K562 (cell line): ENCODE results near the gene FAM149B1. TPM values are rescaled to one million over a fixed set of nuclear protein-coding genes. Genes with fewer than 3 reads are reported as not detected.
A peak's percentile ranks its signal among the peaks of the same experiment; 100 is the strongest.

ENCODE experiments used
- ATAC-seq: fragments of 200-7000 bp; cut with Tn5 transposase; 3 replicates; pipeline ENCODE4 v1.9.1; 2020; ENCODE audit warnings: moderate library complexity
- BruUV-seq: library from RNA; stranded (reverse); fragments of 400-500 nt; replicated peaks from 2 replicates; lab custom pipeline; 2021; lab: Mats Ljungman, UMichigan
- CTCF ChIA-PET: fragments of 300-600 bp; formaldehyde crosslinking; extraction: SDS; loops from one replicate; lab custom pipeline; 2021; ENCODE audit warnings: low intra/inter-chr PET ratio; lab: Yijun Ruan, JAX
- POLR2A ChIA-PET: fragments of 300-600, 350-650 bp; sonication (Branson Sonifier 250); formaldehyde crosslinking; extraction: SDS; loops from one replicate; lab custom pipeline; 2021; ENCODE audit warnings: antibody characterized with exemption, inconsistent platforms; lab: Yijun Ruan, JAX
- DNase-seq, 4 experiments: peaks; one replicate each; pipeline versions ENCODE4 v3.0.0 to v3.0.0-alpha.2; 2011 to 2018; ENCODE audit warnings: low spot score in 3 of 4, mixed read lengths in 3 of 4; ENCODE audit errors: extremely low read depth in 1 of 4
- FAIRE-seq: peaks from 2 replicates; lab custom pipeline; 2011; peaks lifted over from hg19 to GRCh38; lab: Jason Lieb, UNC
- H2AFZ ChIP-seq: 2 replicates; pipeline ENCODE4 v1.6.0; 2011; ENCODE audit warnings: low read depth, low read length, control low read depth, inconsistent platforms
- H3K27ac ChIP-seq: fragments of 200-600 bp; 3 replicates; pipeline ENCODE4 v1.8.0; 2011; ENCODE audit warnings: low read depth, mild to moderate bottlenecking, control low read depth, inconsistent platforms, low read length, moderate library complexity, mixed read lengths; ENCODE audit errors: extremely low read depth
- H3K27me3 ChIP-seq, 2 experiments: fragments of 300-600 bp in 1 of 2; 2 replicates in 1 of 2; 3 replicates in 1 of 2; pipeline versions ENCODE4 v1.6.0 to v1.8.0; 2011; ENCODE audit warnings: inconsistent platforms in 2 of 2, low read length in 2 of 2, mild to moderate bottlenecking in 1 of 2, mixed read lengths in 1 of 2, moderate library complexity in 1 of 2; ENCODE audit not compliant: control insufficient read depth in 2 of 2, insufficient read depth in 2 of 2
- H3K36me3 ChIP-seq: fragments of 300-600 bp; 3 replicates; pipeline ENCODE4 v1.8.0; 2011; ENCODE audit warnings: mild to moderate bottlenecking, low read length, inconsistent platforms; ENCODE audit not compliant: control insufficient read depth, insufficient read depth
- H3K4me1 ChIP-seq, 2 experiments: fragments of 200-600 bp in 1 of 2; replicated peaks in 1 of 2; 2 replicates in 1 of 2; 3 replicates in 1 of 2; pipeline versions ENCODE4 v1.5.1 to v1.8.0; 2011; ENCODE audit warnings: inconsistent platforms in 2 of 2, low read length in 2 of 2, mild to moderate bottlenecking in 1 of 2, mixed read lengths in 1 of 2, moderate library complexity in 1 of 2; ENCODE audit not compliant: control insufficient read depth in 2 of 2, insufficient read depth in 2 of 2
- H3K4me2 ChIP-seq: 2 replicates; pipeline ENCODE4 v1.6.1; 2011; ENCODE audit warnings: low read length, control low read depth, inconsistent platforms, mixed read lengths; ENCODE audit not compliant: insufficient read depth
- H3K4me3 ChIP-seq: fragments of 200-600 bp; sonication (generic), shearing (Covaris generic); 2 replicates; pipeline ENCODE4 v1.5.1; 2016; ENCODE audit warnings: control low read depth, inconsistent platforms
- H3K79me2 ChIP-seq: fragments of 200-600 bp; 3 replicates; pipeline ENCODE4 v1.8.0; 2011; ENCODE audit warnings: low read length, inconsistent platforms; ENCODE audit not compliant: control insufficient read depth, insufficient read depth
- H3K9ac ChIP-seq, 2 experiments: 2 replicates each; pipeline versions ENCODE4 v1.6.0 to v1.6.1; 2011; ENCODE audit warnings: low read depth in 2 of 2, low read length in 2 of 2, control low read depth in 1 of 2, inconsistent platforms in 1 of 2, mild to moderate bottlenecking in 1 of 2, mixed read lengths in 1 of 2; ENCODE audit not compliant: insufficient read depth in 1 of 2
- H3K9me1 ChIP-seq: one replicate; pipeline ENCODE4 v1.6.0; 2011; ENCODE audit warnings: inconsistent platforms, mild to moderate bottlenecking, low read length, moderate library complexity; ENCODE audit not compliant: control insufficient read depth, insufficient read depth
- H3K9me3 ChIP-seq: replicated peaks from 2 replicates; pipeline ENCODE4 v1.5.1; 2011; ENCODE audit warnings: low read depth, low read length, inconsistent platforms; ENCODE audit not compliant: control insufficient read depth, insufficient read depth
- H4K20me1 ChIP-seq: replicated peaks from 2 replicates; pipeline ENCODE4 v1.6.1; 2011; ENCODE audit warnings: low read length, inconsistent platforms, mixed read lengths; ENCODE audit not compliant: control insufficient read depth, insufficient read depth
- CBX8 ChIP-seq: fragments of 200-600 bp; sonication (generic); IDR thresholded peaks from 2 replicates; pipeline ENCODE4 v1.6.1; 2012; ENCODE audit warnings: borderline replicate concordance, mixed run types, low read depth, mild to moderate bottlenecking, moderate library complexity, mixed read lengths, low read length, control low read depth, inconsistent platforms; ENCODE audit not compliant: poor library complexity, severe bottlenecking; ENCODE audit errors: extremely low read depth
- CREB1 ChIP-seq, 2 experiments: sonication (generic) in 1 of 2; formaldehyde crosslinking in 1 of 2; IDR thresholded peaks; 2 replicates each; pipeline versions ENCODE4 v1.6.1 to v1.8.0; 2012 to 2022; ENCODE audit warnings: inconsistent platforms in 1 of 2, mild to moderate bottlenecking in 1 of 2, missing genetic modification reagents in 1 of 2, moderate library complexity in 1 of 2
- ERF ChIP-seq: fragments of 450-650 bp; formaldehyde crosslinking; IDR thresholded peaks from 2 replicates; pipeline ENCODE4 v1.4.0; 2020; ENCODE audit warnings: mild to moderate bottlenecking, mixed read lengths
- GTF2E2 ChIP-seq: fragments of 200-800 bp; sonication (Bioruptor generic); IDR thresholded peaks from 2 replicates; pipeline ENCODE4 v1.6.1; 2016; ENCODE audit warnings: missing genetic modification characterization, missing compliant biosample characterization
- HBP1 ChIP-seq: fragments of 450-650 bp; formaldehyde crosslinking; IDR thresholded peaks from 2 replicates; pipeline ENCODE4 v1.4.0; 2022; ENCODE audit warnings: missing genetic modification characterization
- KAT7 ChIP-seq: sonication (generic); formaldehyde crosslinking; IDR thresholded peaks from 2 replicates; pipeline ENCODE4 v1.8.0; 2022; ENCODE audit warnings: missing genetic modification reagents, mild to moderate bottlenecking, borderline replicate concordance
- KDM2B ChIP-seq: fragments of 250-450 bp; sonication (Bioruptor Pico); IDR thresholded peaks from 2 replicates; pipeline ENCODE4 v1.8.0; 2021; ENCODE audit warnings: mild to moderate bottlenecking, moderate library complexity
- NCOA6 ChIP-seq: fragments of 450-650 bp; IDR thresholded peaks from 2 replicates; pipeline ENCODE4 v1.6.1; 2017; ENCODE audit warnings: mild to moderate bottlenecking
- NFIC ChIP-seq: fragments of 450-650 bp; IDR thresholded peaks from 2 replicates; pipeline ENCODE4 v1.6.1; 2017; ENCODE audit warnings: mild to moderate bottlenecking, inconsistent platforms
- NRF1 ChIP-seq, 2 experiments: fragments of 450-650 bp; IDR thresholded peaks in 1 of 2; conservative IDR thresholded peaks in 1 of 2; 2 replicates each; pipeline ENCODE4 v1.6.1; 2014; ENCODE audit warnings: mild to moderate bottlenecking in 2 of 2
- POLR2AphosphoS2 ChIP-seq: IDR thresholded peaks from 2 replicates; pipeline ENCODE4 v1.6.1; 2012; ENCODE audit warnings: low read length, improper control_type of control experiment
- POLR2AphosphoS5 ChIP-seq: IDR thresholded peaks from 2 replicates; pipeline ENCODE4 v1.6.1; 2011; ENCODE audit warnings: mild to moderate bottlenecking, low read depth, low read length, moderate library complexity; ENCODE audit not compliant: control insufficient read depth, insufficient read depth
- PYGO2 ChIP-seq: fragments of 450-650 bp; IDR thresholded peaks from 2 replicates; pipeline ENCODE4 v1.6.1; 2016; ENCODE audit warnings: mild to moderate bottlenecking, missing genetic modification characterization, moderate library complexity, missing compliant biosample characterization
- TAF9B ChIP-seq: fragments of 450-650 bp; IDR thresholded peaks from 2 replicates; pipeline ENCODE4 v1.6.1; 2018; ENCODE audit warnings: mild to moderate bottlenecking; ENCODE audit not compliant: partially characterized antibody
- TEAD4 ChIP-seq, 2 experiments: sonication (generic) in 1 of 2; formaldehyde crosslinking in 1 of 2; IDR thresholded peaks; 2 replicates each; pipeline versions ENCODE4 v1.6.1 to v1.8.0; 2012 to 2022; ENCODE audit warnings: borderline replicate concordance in 1 of 2, inconsistent platforms in 1 of 2, low read length in 1 of 2, mild to moderate bottlenecking in 1 of 2, missing genetic modification reagents in 1 of 2
- TGIF2 ChIP-seq: sonication (generic); formaldehyde crosslinking; IDR thresholded peaks from 2 replicates; pipeline ENCODE4 v1.8.1; 2022; ENCODE audit warnings: mild to moderate bottlenecking, missing genetic modification reagents, moderate library complexity
- ZNF384 ChIP-seq: IDR thresholded peaks from 2 replicates; pipeline ENCODE4 v1.6.1; 2012; ENCODE audit warnings: low read depth, low read length, improper control_type of control experiment
- ZNF77 ChIP-seq: fragments of 250-450 bp; sonication (Bioruptor Pico); IDR thresholded peaks from 2 replicates; pipeline ENCODE4 v1.5.0; 2020
- ZNF830 ChIP-seq: fragments of 250-450 bp; sonication (Bioruptor Pico); IDR thresholded peaks from 2 replicates; pipeline ENCODE4 v1.5.0; 2021; ENCODE audit warnings: mild to moderate bottlenecking
- WGBS: fragments of 100-300 bp; shearing (Covaris generic); methylation state at CpG from one replicate; pipeline ENCODE4 v1.1.6; 2016; ENCODE audit warnings: low coverage, mixed read lengths; ENCODE audit not compliant: insufficient coverage; ENCODE audit errors: missing lambda C conversion rate; 5-methylcytosine and 5-hydroxymethylcytosine counted together
- in situ Hi-C: fragments of 300-500 bp; cut with MboI; formaldehyde crosslinking; loops from 4 replicates; pipeline ENCODE4 v1.15.0; 2018; ENCODE audit warnings: inconsistent platforms, mixed read lengths
- intact Hi-C: fragments of 100-400 bp; cut with micrococcal nuclease; formaldehyde crosslinking; loops from 2 replicates; pipeline ENCODE4 v1.14.2; 2022
- polyA plus RNA-seq, 8 experiments: library from polyadenylated mRNA; depleted of rRNA in 4 of 8; stranded (reverse) in 5 of 8; unstranded in 3 of 8; fragments of >200 nt; fragmentation: Nextera tagmentation in 2 of 8; fragmentation: Illumina TruSeq in 1 of 8; extraction: Ambion mirVana in 2 of 8; extraction: Trizol in 1 of 8; gene quantifications; 2 replicates each; pipeline versions ENCODE4 v1.2.1 to v1.2.3, GENCODE V29; 2011 to 2014; ENCODE audit warnings: inconsistent platforms in 1 of 8, missing spikeins in 1 of 8
- total RNA-seq, 7 experiments: library from RNA; depleted of rRNA in 6 of 7; stranded (reverse); fragments of >200 nt in 6 of 7; fragmentation: Illumina TruSeq in 2 of 7; extraction: Trizol in 2 of 7; gene quantifications; 2 replicates each; pipeline versions ENCODE4 v1.2.1 to v1.2.3, GENCODE V29; 2011 to 2021; ENCODE audit warnings: low replicate concordance in 1 of 7
- TF ChIP-seq, protein P1 (sequence below): sonication (generic); formaldehyde crosslinking; IDR thresholded peaks from 2 replicates; pipeline ENCODE4 v1.8.1; 2023; ENCODE audit warnings: mild to moderate bottlenecking, missing genetic modification reagents

FAM149B1 gene
- total and polyA plus RNA-seq, 9 of the 15 experiments (the other 6 are each of a cell fraction or from before 2014, with no cell fraction given): 4.2 to 18.5 (median 9.3) TPM

GRCh38 chr10:73248259-73248724, 80.4 kb downstream of the FAM149B1 start:
- Histone ChIP-seq H3K79me2 (peaks cover 89% of the 10 kb centered on the region), H3K9ac (peak overlapping the region; percentile 75 to 94; a peak in 3 of 4 replicates), H3K9me3 (no peaks in the 10 kb centered on the region), H3K9me1 (no peaks in the 10 kb centered on the region), H3K4me3 (no peak overlapping the region), H3K4me1 (peaks cover 7 to 34% of the 10 kb centered on the region in 2 experiments), H3K27me3 (no peaks in the 10 kb centered on the region), H3K4me2 (peak overlapping the region; percentile 91), H4K20me1 (0 out of 2 replicates have a peak, but pooled peaks cover 5% of the 10 kb centered on the region), H3K36me3 (peaks cover 57% of the 10 kb centered on the region), H3K27ac (peak overlapping the region; percentile 95; the same call in 2 of the 3 replicates), H2AFZ (no peak overlapping the region)
- DNase-seq: peak in 2 of 4 experiments; percentile 18 to 33
- in situ Hi-C loops (no loop called here), intact Hi-C loops (loop anchor here (5.0 kb wide), 6 partner anchors 119 to 394 kb away; partner anchors contain the start of genes ANXA7, MYOZ1, P4HA1 and PPP3CB)
- CTCF ChIA-PET: no interaction called here
- WGBS: 18% methylated on average over 5 of the region's 5 CpGs
- no peak for ATAC-seq
- no TSS peak for BruUV-seq
- no peak for FAIRE-seq
- POLR2A ChIA-PET: interaction anchor here (0.6 to 5.4 kb wide), 2 partner anchors 12 to 55 kb away, joined by 3 to 66 read pairs; no protein-coding TSS in a partner anchor
- TF ChIP-seq ZNF77: no peak
- TF ChIP-seq NFIC: 0 out of 2 replicates have a peak, but pooled peaks have one; percentile 8
- peak; percentile 3; the same call in 1 of the 2 replicates for TF ChIP-seq TEAD4 (IDR thresholded peaks at IDR 0.05; ENCODE audit: low read length)
- TF ChIP-seq TEAD4 (CRISPR knock-in tag; IDR thresholded peaks at IDR 0.05; ENCODE audit: borderline replicate concordance): no peak
- peak; percentile 20 for TF ChIP-seq TAF9B
- TF ChIP-seq GTF2E2 (tag): no peak
- TF ChIP-seq POLR2AphosphoS5: peak; percentile 29; the same call in 1 of the 2 replicates
- no peak for TF ChIP-seq NRF1 (conservative IDR thresholded peaks at IDR 0.05 in 1 of 2, IDR thresholded peaks at IDR 0.05 in 1 of 2)
- no peak for TF ChIP-seq KDM2B
- TF ChIP-seq ZNF830 (CRISPR knock-in tag): 0 out of 2 replicates have a peak, but pooled peaks have one; percentile 53
- TF ChIP-seq CREB1 (IDR thresholded peaks at IDR 0.05): no peak
- TF ChIP-seq CREB1 (CRISPR knock-in tag; IDR thresholded peaks at IDR 0.05): no peak; the same call in 1 of the 2 replicates
- TF ChIP-seq, protein P1, sequence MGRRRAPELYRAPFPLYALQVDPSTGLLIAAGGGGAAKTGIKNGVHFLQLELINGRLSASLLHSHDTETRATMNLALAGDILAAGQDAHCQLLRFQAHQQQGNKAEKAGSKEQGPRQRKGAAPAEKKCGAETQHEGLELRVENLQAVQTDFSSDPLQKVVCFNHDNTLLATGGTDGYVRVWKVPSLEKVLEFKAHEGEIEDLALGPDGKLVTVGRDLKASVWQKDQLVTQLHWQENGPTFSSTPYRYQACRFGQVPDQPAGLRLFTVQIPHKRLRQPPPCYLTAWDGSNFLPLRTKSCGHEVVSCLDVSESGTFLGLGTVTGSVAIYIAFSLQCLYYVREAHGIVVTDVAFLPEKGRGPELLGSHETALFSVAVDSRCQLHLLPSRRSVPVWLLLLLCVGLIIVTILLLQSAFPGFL: peak; percentile 87; the same call in 1 of the 2 replicates
- TF ChIP-seq POLR2AphosphoS2: peak; percentile 42; the same call in 1 of the 2 replicates
- no peak for TF ChIP-seq PYGO2
- TF ChIP-seq NCOA6: 0 out of 2 replicates have a peak, but pooled peaks have one; percentile 43
- no peak for TF ChIP-seq CBX8
- 0 out of 2 replicates have a peak, but pooled peaks have one; percentile 55 for TF ChIP-seq ERF (CRISPR knock-in tag)
- TF ChIP-seq HBP1 (CRISPR knock-in tag): 0 out of 2 replicates have a peak, but pooled peaks have one; percentile 24
- TF ChIP-seq TGIF2 (CRISPR knock-in tag): 0 out of 2 replicates have a peak, but pooled peaks have one; percentile 26
- no peak for TF ChIP-seq ZNF384
- TF ChIP-seq KAT7 (CRISPR knock-in tag): 0 out of 2 replicates have a peak, but pooled peaks have one; percentile 30
